MCF 10A (cell line): ENCODE data around the gene ROGDI. TPM values are rescaled to one million over a fixed set of nuclear protein-coding genes. Genes with fewer than 3 reads are reported as not detected.

Source experiments
- BruUV-seq: library from RNA; stranded (reverse); fragments of 400-500 nt; replicated peaks from 2 replicates; lab custom pipeline; 2021; lab: Mats Ljungman, UMichigan
- CTCF ChIA-PET: fragments of 300-600 bp; sonication (Branson Sonifier 250); formaldehyde crosslinking; extraction: SDS; loops from one replicate; lab custom pipeline; 2021; ENCODE audit warnings: antibody characterized with exemption, inconsistent platforms; lab: Yijun Ruan, JAX
- POLR2A ChIA-PET: fragments of 300-600, 350-650 bp; sonication (Branson Sonifier 250); formaldehyde crosslinking; extraction: SDS; loops from one replicate; lab custom pipeline; 2020; ENCODE audit warnings: antibody characterized with exemption, inconsistent platforms; lab: Yijun Ruan, JAX
- DNase-seq: peaks from one replicate; pipeline ENCODE4 v3.0.0-alpha.2; 2018; ENCODE audit not compliant: unreplicated experiment
- H3K27ac Mint-ChIP-seq: one replicate; pipeline ENCODE4 v1.8.0; 2022; ENCODE audit warnings: mild to moderate bottlenecking, low read depth, mixed read lengths; ENCODE audit not compliant: unreplicated experiment
- H3K27me3 Mint-ChIP-seq: one replicate; pipeline ENCODE4 v1.8.0; 2022; ENCODE audit warnings: mixed read lengths; ENCODE audit not compliant: insufficient read depth, unreplicated experiment
- H3K36me3 Mint-ChIP-seq: one replicate; pipeline ENCODE4 v1.8.0; 2022; ENCODE audit warnings: mild to moderate bottlenecking, moderate library complexity, mixed read lengths; ENCODE audit not compliant: insufficient read depth, unreplicated experiment
- H3K4me1 Mint-ChIP-seq: one replicate; pipeline ENCODE4 v1.8.0; 2022; ENCODE audit warnings: mixed read lengths; ENCODE audit not compliant: insufficient read depth, unreplicated experiment
- H3K4me3 Mint-ChIP-seq: one replicate; pipeline ENCODE4 v1.8.0; 2022; ENCODE audit warnings: mild to moderate bottlenecking, moderate library complexity, mixed read lengths; ENCODE audit not compliant: unreplicated experiment
- H3K9me3 Mint-ChIP-seq: one replicate; pipeline ENCODE4 v1.8.0; 2022; ENCODE audit warnings: mixed read lengths; ENCODE audit not compliant: unreplicated experiment
- CTCF ChIP-seq: fragments of 200-600 bp; IDR thresholded peaks from one replicate; pipeline ENCODE4 v1.8.0; 2022; ENCODE audit warnings: antibody characterized with exemption, mild to moderate bottlenecking; ENCODE audit not compliant: unreplicated experiment
- intact Hi-C: fragments of 100-400 bp; cut with micrococcal nuclease; formaldehyde crosslinking; loops from 2 replicates; pipeline ENCODE4 v1.14.1; 2022
- total RNA-seq: library from RNA; stranded (reverse); gene quantifications from 2 replicates; pipeline ENCODE4 v1.2.3, GENCODE V29; 2022

Gene ROGDI
- total RNA-seq, 1 experiment from 2014 or later = 5.9 TPM

GRCh38 chr16:4839942-4840341 lies 37.5 kb upstream of the ROGDI start:
- no peak overlapping the region for H3K27ac Mint-ChIP-seq
- ChIA-PET CTCF (interaction anchor here (0.6 kb wide), 1 partner anchor 13 kb away, joined by 3 read pairs; no protein-coding TSS in a partner anchor), POLR2A (no interaction called here)
- no peaks in the 10 kb centered on the region for H3K27me3 Mint-ChIP-seq
- intact Hi-C loops = loop anchor here (10.0 kb wide), 1 partner anchor 245 kb away; no protein-coding TSS in a partner anchor
- peaks cover 95% of the 10 kb centered on the region for H3K36me3 Mint-ChIP-seq
- no peak for TF ChIP-seq CTCF
- DNase-seq = no peak
- no TSS peak for BruUV-seq
- H3K4me1 Mint-ChIP-seq = no peaks in the 10 kb centered on the region
- H3K4me3 Mint-ChIP-seq = no peak overlapping the region
- no peaks in the 10 kb centered on the region for H3K9me3 Mint-ChIP-seq

- ChIA-PET CTCF (interaction anchor here (0.7 kb wide), 3 partner anchors 9 to 118 kb away, joined by 3 to 7 read pairs (median 3); no protein-coding TSS in a partner anchor), POLR2A (no interaction called here)
- no peak for TF ChIP-seq CTCF
- DNase-seq = no peak
- no TSS peak for BruUV-seq
- Mint-ChIP-seq H3K4me1 (no peaks in the 10 kb centered on the region), H3K4me3 (no peak overlapping the region), H3K27ac (no peak overlapping the region), H3K9me3 (no peaks in the 10 kb centered on the region), H3K27me3 (no peaks in the 10 kb centered on the region), H3K36me3 (peaks cover 93% of the 10 kb centered on the region)
- intact Hi-C loops = no loop called here
These were observed 35.5 kb upstream of the ROGDI start for GRCh38 chr16:4837733-4838501.

- Mint-ChIP-seq H3K4me3 (no peak overlapping the region), H3K27me3 (no peaks in the 10 kb centered on the region), H3K4me1 (no peaks in the 10 kb centered on the region), H3K27ac (no peak overlapping the region), H3K9me3 (no peaks in the 10 kb centered on the region), H3K36me3 (peaks cover 90% of the 10 kb centered on the region)
- intact Hi-C loops = no loop called here
- DNase-seq = no peak
- POLR2A ChIA-PET = interaction anchor here (1.5 to 1.6 kb wide), 2 partner anchors 10 to 34 kb away, joined by 4 to 6 read pairs; partner anchors contain the start of genes GLYR1 and ROGDI
- CTCF ChIA-PET = interaction anchor here (0.6 kb wide), 1 partner anchor 8 kb away, joined by 6 read pairs; no protein-coding TSS in a partner anchor
- no peak for TF ChIP-seq CTCF
- no TSS peak for BruUV-seq
These were observed 34.3 kb upstream of the ROGDI start for GRCh38 chr16:4836727-4837126.

- intact Hi-C loops = no loop called here
- H3K4me3 Mint-ChIP-seq = no peak overlapping the region
These were observed 31.2 kb upstream of the ROGDI start for GRCh38 chr16:4833584-4833983.

More at GRCh38 chr16:4833584-4833983, 31.2 kb upstream of the ROGDI start:
- ChIA-PET POLR2A (interaction anchor here (0.7 to 1.2 kb wide), 2 partner anchors 9 to 12 kb away, joined by 3 read pairs; no protein-coding TSS in a partner anchor), CTCF (interaction anchor here (0.6 kb wide), 1 partner anchor 346 kb away, joined by 3 read pairs; no protein-coding TSS in a partner anchor)
- BruUV-seq = no TSS peak
- TF ChIP-seq CTCF = no peak
- no peak overlapping the region for H3K27ac Mint-ChIP-seq
- no peaks in the 10 kb centered on the region for H3K27me3 Mint-ChIP-seq
- H3K36me3 Mint-ChIP-seq = peaks cover 88% of the 10 kb centered on the region
- H3K9me3 Mint-ChIP-seq = no peaks in the 10 kb centered on the region
- no peaks in the 10 kb centered on the region for H3K4me1 Mint-ChIP-seq
- no peak for DNase-seq
